Osteocyte (in vitro differentiated cells): Measurements from ENCODE around the gene TRIM52. TPM values are rescaled to one million over a fixed set of nuclear protein-coding genes. Genes with fewer than 3 reads are reported as not detected.
A peak's percentile ranks its signal among the peaks of the same experiment; 100 is the strongest.

Source experiments
- DNase-seq: peaks from one replicate; pipeline ENCODE4 v3.0.0; 2021; ENCODE audit warnings: mixed read lengths; ENCODE audit not compliant: unreplicated experiment; ENCODE audit errors: extremely low spot score
- H3K27ac Mint-ChIP-seq: one replicate; pipeline ENCODE4 v1.8.0; 2021; ENCODE audit warnings: mild to moderate bottlenecking, mixed read lengths; ENCODE audit not compliant: unreplicated experiment
- H3K27me3 Mint-ChIP-seq: one replicate; pipeline ENCODE4 v1.8.0; 2021; ENCODE audit warnings: mixed read lengths; ENCODE audit not compliant: unreplicated experiment
- H3K36me3 Mint-ChIP-seq: one replicate; pipeline ENCODE4 v1.8.0; 2021; ENCODE audit warnings: mixed read lengths; ENCODE audit not compliant: unreplicated experiment
- H3K4me1 Mint-ChIP-seq: one replicate; pipeline ENCODE4 v1.8.0; 2021; ENCODE audit warnings: mixed read lengths; ENCODE audit not compliant: unreplicated experiment
- H3K4me3 Mint-ChIP-seq: one replicate; pipeline ENCODE4 v1.8.0; 2021; ENCODE audit warnings: mild to moderate bottlenecking, moderate library complexity, mixed read lengths; ENCODE audit not compliant: unreplicated experiment
- H3K9me3 Mint-ChIP-seq: one replicate; pipeline ENCODE4 v1.8.0; 2021; ENCODE audit warnings: mixed read lengths; ENCODE audit not compliant: unreplicated experiment
- total RNA-seq: library from RNA; stranded (reverse); gene quantifications from 2 replicates; pipeline ENCODE4 v1.2.1, GENCODE V29; 2021
- TF ChIP-seq, protein P1 (sequence below): fragments of 200-600 bp; sonication (generic); IDR thresholded peaks from 2 replicates; pipeline ENCODE4 v1.5.0; 2021; ENCODE audit warnings: antibody characterized with exemption, mild to moderate bottlenecking, moderate library complexity

TRIM52 gene
- total RNA-seq, 1 donor from 2014 or later = 12.8 TPM

DNA sequence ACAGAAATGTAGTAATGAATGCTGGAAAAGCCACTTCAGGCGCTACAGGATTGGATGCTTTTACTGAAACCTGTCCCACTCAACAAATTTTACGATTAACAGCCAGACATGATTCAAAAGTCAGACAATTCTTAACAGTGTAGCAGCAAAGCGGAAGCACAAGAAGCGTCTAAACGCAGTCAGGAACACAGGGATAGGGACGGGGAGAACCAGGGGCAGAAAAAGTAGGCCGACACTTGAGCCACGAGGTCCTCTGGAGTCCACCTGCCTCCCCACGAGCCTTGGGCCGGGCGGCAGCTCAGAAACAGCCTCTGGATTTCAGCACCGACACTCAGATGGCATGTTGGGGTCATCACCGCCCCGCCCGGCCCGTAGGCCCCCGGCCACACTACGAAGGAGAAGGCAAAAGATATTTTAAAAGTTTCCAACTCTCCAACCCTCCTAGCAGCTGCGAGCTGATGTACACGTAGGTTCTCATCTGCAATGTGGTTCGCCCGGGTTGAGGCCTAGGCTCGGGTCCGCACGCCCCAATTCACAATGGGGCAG, 17.9 kb downstream of the TRIM52 start:
- H3K4me1 Mint-ChIP-seq = peaks cover 52% of the 10 kb centered on the region
- TF ChIP-seq, protein P1, sequence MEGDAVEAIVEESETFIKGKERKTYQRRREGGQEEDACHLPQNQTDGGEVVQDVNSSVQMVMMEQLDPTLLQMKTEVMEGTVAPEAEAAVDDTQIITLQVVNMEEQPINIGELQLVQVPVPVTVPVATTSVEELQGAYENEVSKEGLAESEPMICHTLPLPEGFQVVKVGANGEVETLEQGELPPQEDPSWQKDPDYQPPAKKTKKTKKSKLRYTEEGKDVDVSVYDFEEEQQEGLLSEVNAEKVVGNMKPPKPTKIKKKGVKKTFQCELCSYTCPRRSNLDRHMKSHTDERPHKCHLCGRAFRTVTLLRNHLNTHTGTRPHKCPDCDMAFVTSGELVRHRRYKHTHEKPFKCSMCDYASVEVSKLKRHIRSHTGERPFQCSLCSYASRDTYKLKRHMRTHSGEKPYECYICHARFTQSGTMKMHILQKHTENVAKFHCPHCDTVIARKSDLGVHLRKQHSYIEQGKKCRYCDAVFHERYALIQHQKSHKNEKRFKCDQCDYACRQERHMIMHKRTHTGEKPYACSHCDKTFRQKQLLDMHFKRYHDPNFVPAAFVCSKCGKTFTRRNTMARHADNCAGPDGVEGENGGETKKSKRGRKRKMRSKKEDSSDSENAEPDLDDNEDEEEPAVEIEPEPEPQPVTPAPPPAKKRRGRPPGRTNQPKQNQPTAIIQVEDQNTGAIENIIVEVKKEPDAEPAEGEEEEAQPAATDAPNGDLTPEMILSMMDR = no peak
- H3K4me3 Mint-ChIP-seq = peak overlapping the region; percentile 94
- no peak for DNase-seq
- H3K9me3 Mint-ChIP-seq = no peaks in the 10 kb centered on the region
- H3K27me3 Mint-ChIP-seq = no peaks in the 10 kb centered on the region
- H3K27ac Mint-ChIP-seq = peak overlapping the region; percentile 100
- H3K36me3 Mint-ChIP-seq = peaks cover 26% of the 10 kb centered on the region

GRCh38 chr5:181242031-181242451, 18.9 kb downstream of the TRIM52 start:
- Mint-ChIP-seq H3K9me3 (no peaks in the 10 kb centered on the region), H3K4me1 (peaks cover 44% of the 10 kb centered on the region), H3K27ac (peak overlapping the region; percentile 100), H3K27me3 (no peaks in the 10 kb centered on the region), H3K36me3 (peaks cover 34% of the 10 kb centered on the region), H3K4me3 (peak overlapping the region; percentile 94)
- DNase-seq = no peak
- TF ChIP-seq, protein P1 = no peak

DNA sequence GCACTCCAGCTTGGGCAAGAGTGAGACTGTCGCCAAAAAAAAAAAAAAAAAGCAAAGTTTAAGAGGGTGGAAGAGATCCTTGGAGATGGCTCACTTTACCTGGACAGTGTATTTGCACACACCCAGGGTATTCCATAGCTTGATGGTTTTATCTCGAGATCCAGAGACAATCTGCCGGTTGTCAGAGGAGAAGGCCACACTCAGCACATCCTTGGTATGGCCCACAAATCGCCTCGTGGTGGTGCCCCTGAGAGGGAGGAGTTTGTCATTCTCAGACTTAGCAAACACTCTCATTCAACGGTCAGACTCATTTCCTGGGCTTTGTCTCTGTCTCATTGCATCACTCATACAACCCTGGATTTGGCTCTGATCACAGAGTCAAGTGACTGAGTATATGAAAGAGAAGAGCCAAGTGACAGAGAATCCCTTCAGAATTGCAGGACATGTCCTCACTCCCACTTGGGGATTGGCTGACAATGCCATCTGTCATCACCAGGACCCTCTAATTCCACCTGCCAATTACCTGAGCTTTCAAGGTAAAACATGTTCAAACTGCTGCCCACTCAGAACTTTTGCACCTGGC, 19.5 kb downstream of the TRIM52 start:
- DNase-seq = no peak

GRCh38 chr5:181239062-181239663, 21.8 kb downstream of the TRIM52 start:
- peak overlapping the region; percentile 7 for H3K27ac Mint-ChIP-seq
- peaks cover 24% of the 10 kb centered on the region for H3K4me1 Mint-ChIP-seq
- H3K27me3 Mint-ChIP-seq = no peaks in the 10 kb centered on the region
- peaks cover 46% of the 10 kb centered on the region for H3K36me3 Mint-ChIP-seq
- H3K9me3 Mint-ChIP-seq = no peaks in the 10 kb centered on the region
- TF ChIP-seq, protein P1 = no peak
- DNase-seq = no peak
- H3K4me3 Mint-ChIP-seq = peak overlapping the region; percentile 10

More for the DNA sequence above, 19.5 kb downstream of the TRIM52 start:
- peak overlapping the region; percentile 100 for H3K27ac Mint-ChIP-seq
- H3K9me3 Mint-ChIP-seq = no peaks in the 10 kb centered on the region
- no peaks in the 10 kb centered on the region for H3K27me3 Mint-ChIP-seq
- H3K4me3 Mint-ChIP-seq = peak overlapping the region; percentile 94
- peaks cover 44% of the 10 kb centered on the region for H3K4me1 Mint-ChIP-seq
- H3K36me3 Mint-ChIP-seq = peaks cover 40% of the 10 kb centered on the region
- TF ChIP-seq, protein P1 = no peak

GRCh38 chr5:181237729-181238385, 23.1 kb downstream of the TRIM52 start:
- Mint-ChIP-seq H3K36me3 (peaks cover 47% of the 10 kb centered on the region), H3K4me3 (no peak overlapping the region), H3K4me1 (peaks cover 22% of the 10 kb centered on the region), H3K27me3 (no peaks in the 10 kb centered on the region), H3K9me3 (no peaks in the 10 kb centered on the region), H3K27ac (peak overlapping the region; percentile 54)
- TF ChIP-seq, protein P1 = no peak
- DNase-seq = no peak
